Measurements from ENCODE around the gene ZNF775. TPM values are rescaled to one million over a fixed set of nuclear protein-coding genes. Genes with fewer than 3 reads are reported as not detected.
A peak's percentile ranks its signal among the peaks of the same experiment; 100 is the strongest.

Gene ZNF775
- total and polyA plus RNA-seq, 9 donors: 5.4 to 8.0 (median 6.2) TPM

DNA sequence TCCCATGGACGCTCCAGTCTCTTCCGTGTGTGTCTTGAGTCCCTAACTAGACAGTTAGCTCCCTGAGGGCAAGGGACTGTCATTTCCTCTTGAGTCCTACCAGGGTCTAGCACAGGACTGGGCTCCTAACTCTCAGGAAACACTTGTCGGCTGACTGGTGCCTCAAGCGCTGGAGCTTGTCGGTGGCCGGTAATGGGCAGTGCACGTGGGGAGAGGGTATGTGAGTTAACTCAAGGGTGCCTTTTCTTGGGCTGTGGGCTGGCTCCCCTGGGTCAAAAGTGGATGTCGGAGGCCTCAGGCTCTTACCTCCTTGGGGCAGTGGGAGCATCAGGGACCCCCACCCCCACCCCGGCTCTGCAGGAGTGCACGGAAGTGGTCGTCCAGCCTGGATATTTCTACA lies 32.9 kb downstream of the ZNF775 start:
- Histone ChIP-seq H3K36me3 (ENCODE audit: control insufficient read depth, insufficient read depth, low read length) (peaks cover 10% of the 10 kb centered on the region), H3K27ac (ENCODE audit: low read length) (no peak overlapping the region), H3K4me1 (ENCODE audit: control insufficient read depth, insufficient read depth, low read length) (no peaks in the 10 kb centered on the region), H3K27me3 (ENCODE audit: control insufficient read depth, insufficient read depth, low read length) (no peaks in the 10 kb centered on the region), H3K9me3 (replicated peaks; ENCODE audit: control insufficient read depth, low read depth, low read length) (no peaks in the 10 kb centered on the region), H3K4me3 (ENCODE audit: low read length) (no peak overlapping the region)
- DNase-seq: no peak
- WGBS (ENCODE audit: insufficient coverage): 74% methylated on average over 6 of the region's 11 CpGs

GRCh38 chr7:150412518-150413488 lies 33.7 kb downstream of the ZNF775 start:
- 80% methylated on average over 35 of the region's 37 CpGs for WGBS (ENCODE audit: insufficient coverage)
- no peak for DNase-seq
- Histone ChIP-seq H3K36me3 (ENCODE audit: control insufficient read depth, insufficient read depth, low read length) (peaks cover 10% of the 10 kb centered on the region), H3K27ac (ENCODE audit: low read length) (no peak overlapping the region), H3K27me3 (ENCODE audit: control insufficient read depth, insufficient read depth, low read length) (no peaks in the 10 kb centered on the region), H3K9me3 (replicated peaks; ENCODE audit: control insufficient read depth, low read depth, low read length) (no peaks in the 10 kb centered on the region), H3K4me3 (ENCODE audit: low read length) (no peak overlapping the region), H3K4me1 (ENCODE audit: control insufficient read depth, insufficient read depth, low read length) (no peaks in the 10 kb centered on the region)

GRCh38 chr7:150413640-150414081 lies 34.5 kb downstream of the ZNF775 start:
- H3K27me3 ChIP-seq (ENCODE audit: control insufficient read depth, insufficient read depth, low read length): no peaks in the 10 kb centered on the region
- no peaks in the 10 kb centered on the region for H3K9me3 ChIP-seq (replicated peaks; ENCODE audit: control insufficient read depth, low read depth, low read length)
- no peaks in the 10 kb centered on the region for H3K4me1 ChIP-seq (ENCODE audit: control insufficient read depth, insufficient read depth, low read length)

DNA sequence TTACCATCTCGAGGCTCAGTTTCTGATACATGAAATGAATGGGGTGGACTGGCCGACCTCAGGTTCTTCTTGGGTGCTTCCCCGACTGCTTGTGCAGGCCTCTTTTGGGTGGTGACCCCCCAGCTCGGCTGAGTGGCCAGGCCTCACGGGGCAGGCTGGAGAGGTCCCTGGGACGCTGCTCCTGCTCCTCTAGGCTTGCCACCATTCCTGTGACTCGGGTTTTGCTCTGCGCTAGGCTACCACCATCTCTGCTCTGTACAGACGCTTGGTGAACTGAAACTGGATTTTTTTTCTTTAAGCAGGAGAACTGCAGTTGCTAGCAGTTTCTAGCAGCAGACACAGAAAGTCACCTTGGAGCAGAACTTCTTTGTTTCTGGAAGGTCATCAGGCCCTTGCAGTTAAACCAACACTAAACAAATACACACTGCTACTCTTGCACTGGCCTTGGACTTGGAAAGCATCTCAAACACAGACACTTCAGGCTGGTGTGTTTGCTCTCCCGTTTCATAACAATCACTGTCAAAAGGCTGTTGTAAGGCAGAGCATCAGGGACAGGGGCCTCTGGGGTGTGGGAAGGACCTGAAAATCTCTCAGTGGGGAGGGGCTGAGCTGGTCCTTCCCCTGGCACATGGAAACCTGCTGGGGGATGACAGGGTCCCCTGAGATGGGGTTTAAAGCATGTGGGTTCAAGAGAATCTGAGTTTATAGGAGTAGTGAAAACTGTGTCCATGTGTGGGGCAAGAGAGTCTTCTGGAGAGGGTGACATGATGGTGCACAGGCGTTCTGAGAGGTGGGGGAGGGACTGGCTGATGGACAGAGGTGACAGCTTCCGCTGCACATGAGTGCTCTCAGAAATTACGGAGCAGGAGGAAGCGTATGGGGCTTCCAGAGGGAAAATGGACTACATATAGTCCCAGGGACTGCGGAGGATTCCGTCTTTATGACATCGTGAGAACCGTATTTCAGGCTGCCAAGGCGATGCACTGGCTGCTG lies 36.3 kb downstream of the ZNF775 start:
- Histone ChIP-seq H3K36me3 (ENCODE audit: control insufficient read depth, insufficient read depth, low read length) (peaks cover 5% of the 10 kb centered on the region), H3K4me3 (ENCODE audit: low read length) (no peak overlapping the region), H3K9me3 (replicated peaks; ENCODE audit: control insufficient read depth, low read depth, low read length) (no peaks in the 10 kb centered on the region), H3K4me1 (ENCODE audit: control insufficient read depth, insufficient read depth, low read length) (no peaks in the 10 kb centered on the region), H3K27me3 (ENCODE audit: control insufficient read depth, insufficient read depth, low read length) (no peaks in the 10 kb centered on the region), H3K27ac (ENCODE audit: low read length) (no peak overlapping the region)
- WGBS (ENCODE audit: insufficient coverage): 82% methylated on average over 19 of the region's 19 CpGs
- no peak for DNase-seq

More at GRCh38 chr7:150413640-150414081, 34.5 kb downstream of the ZNF775 start:
- Histone ChIP-seq H3K27ac (ENCODE audit: low read length) (no peak overlapping the region), H3K36me3 (ENCODE audit: control insufficient read depth, insufficient read depth, low read length) (peaks cover 8% of the 10 kb centered on the region), H3K4me3 (ENCODE audit: low read length) (no peak overlapping the region)
- no peak for DNase-seq
- WGBS (ENCODE audit: insufficient coverage): 75% methylated on average over 9 of the region's 11 CpGs

- no peaks in the 10 kb centered on the region for H3K27me3 ChIP-seq (ENCODE audit: control insufficient read depth, insufficient read depth, low read length)
- no peaks in the 10 kb centered on the region for H3K36me3 ChIP-seq (ENCODE audit: control insufficient read depth, insufficient read depth, low read length)
- no peak overlapping the region for H3K27ac ChIP-seq (ENCODE audit: low read length)
- 94% methylated on average over 8 of the region's 10 CpGs for WGBS (ENCODE audit: insufficient coverage)
- H3K4me1 ChIP-seq (ENCODE audit: control insufficient read depth, insufficient read depth, low read length): peaks cover 2% of the 10 kb centered on the region
- no peak for DNase-seq
- no peak overlapping the region for H3K4me3 ChIP-seq (ENCODE audit: low read length)
- H3K9me3 ChIP-seq (replicated peaks; ENCODE audit: control insufficient read depth, low read depth, low read length): no peaks in the 10 kb centered on the region
These were observed 38.1 kb downstream of the ZNF775 start for GRCh38 chr7:150417239-150417638.

DNA sequence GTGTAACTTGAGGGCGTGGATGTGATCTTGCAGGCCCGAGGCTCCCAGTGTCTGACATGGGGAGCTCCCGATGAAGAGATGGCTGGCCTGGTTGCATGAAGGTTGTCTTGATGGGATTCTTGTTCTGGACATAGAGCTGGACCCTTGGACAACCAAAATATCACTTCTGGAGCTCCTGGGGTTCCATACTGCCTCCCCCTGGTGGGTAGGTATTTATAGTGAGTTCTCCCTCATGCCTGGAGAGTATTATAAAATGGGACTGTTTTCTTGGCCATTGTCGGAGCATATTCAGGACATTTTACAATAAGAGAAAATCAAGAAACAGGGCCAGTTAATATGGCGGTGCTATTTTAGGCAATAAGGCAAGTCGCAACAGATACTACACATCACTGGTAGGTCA lies 38.7 kb downstream of the ZNF775 start:
- WGBS (ENCODE audit: insufficient coverage): 98% methylated on average over 5 of the region's 6 CpGs
- no peak for DNase-seq
- Histone ChIP-seq H3K4me1 (ENCODE audit: control insufficient read depth, insufficient read depth, low read length) (peaks cover 2% of the 10 kb centered on the region), H3K27me3 (ENCODE audit: control insufficient read depth, insufficient read depth, low read length) (no peaks in the 10 kb centered on the region), H3K36me3 (ENCODE audit: control insufficient read depth, insufficient read depth, low read length) (no peaks in the 10 kb centered on the region), H3K9me3 (replicated peaks; ENCODE audit: control insufficient read depth, low read depth, low read length) (no peaks in the 10 kb centered on the region), H3K4me3 (ENCODE audit: low read length) (no peak overlapping the region), H3K27ac (ENCODE audit: low read length) (no peak overlapping the region)

- DNase-seq: no peak
- no peak overlapping the region for H3K27ac ChIP-seq (ENCODE audit: low read length)
- H3K9me3 ChIP-seq (replicated peaks; ENCODE audit: control insufficient read depth, low read depth, low read length): no peaks in the 10 kb centered on the region
- H3K36me3 ChIP-seq (ENCODE audit: control insufficient read depth, insufficient read depth, low read length): no peaks in the 10 kb centered on the region
- 52% methylated on average over 2 of the region's 2 CpGs for WGBS (ENCODE audit: insufficient coverage)
- H3K27me3 ChIP-seq (ENCODE audit: control insufficient read depth, insufficient read depth, low read length): no peaks in the 10 kb centered on the region
- peaks cover 2% of the 10 kb centered on the region for H3K4me1 ChIP-seq (ENCODE audit: control insufficient read depth, insufficient read depth, low read length)
- H3K4me3 ChIP-seq (ENCODE audit: low read length): no peak overlapping the region
These were observed 41.1 kb downstream of the ZNF775 start for GRCh38 chr7:150420242-150420641.

- DNase-seq: peak; percentile 82
- 10% methylated on average over 26 of the region's 27 CpGs for WGBS (ENCODE audit: insufficient coverage)
- Histone ChIP-seq H3K27ac (ENCODE audit: low read length) (no peak overlapping the region), H3K4me3 (ENCODE audit: low read length) (no peak overlapping the region), H3K27me3 (ENCODE audit: control insufficient read depth, insufficient read depth, low read length) (no peaks in the 10 kb centered on the region), H3K9me3 (replicated peaks; ENCODE audit: control insufficient read depth, low read depth, low read length) (no peaks in the 10 kb centered on the region), H3K36me3 (ENCODE audit: control insufficient read depth, insufficient read depth, low read length) (no peaks in the 10 kb centered on the region), H3K4me1 (ENCODE audit: control insufficient read depth, insufficient read depth, low read length) (peaks cover 2% of the 10 kb centered on the region)
These were observed 42.0 kb downstream of the ZNF775 start for GRCh38 chr7:150420987-150421674.

DNA sequence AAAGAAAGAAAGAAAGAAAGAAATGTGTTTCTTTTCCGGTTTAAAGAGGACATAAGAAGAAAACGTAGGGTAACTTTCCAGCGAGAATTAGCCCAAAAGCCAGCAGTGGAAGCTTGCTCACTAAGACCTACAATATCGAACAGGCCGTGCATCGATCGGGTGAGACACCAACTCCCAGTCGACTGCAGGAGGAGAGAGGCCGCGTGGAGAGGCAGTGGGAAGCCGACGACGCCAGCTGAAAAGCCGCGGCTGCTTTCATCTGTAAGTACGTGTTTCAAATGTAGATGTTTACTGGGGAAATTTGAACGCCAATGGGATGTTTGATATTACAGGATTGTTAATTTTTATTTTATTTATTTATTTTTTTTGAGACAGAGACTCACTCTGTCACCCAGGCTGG lies 42.7 kb downstream of the ZNF775 start:
- Histone ChIP-seq H3K36me3 (ENCODE audit: control insufficient read depth, insufficient read depth, low read length) (no peaks in the 10 kb centered on the region), H3K27me3 (ENCODE audit: control insufficient read depth, insufficient read depth, low read length) (no peaks in the 10 kb centered on the region), H3K4me1 (ENCODE audit: control insufficient read depth, insufficient read depth, low read length) (peaks cover 2% of the 10 kb centered on the region), H3K4me3 (ENCODE audit: low read length) (no peak overlapping the region), H3K27ac (ENCODE audit: low read length) (no peak overlapping the region), H3K9me3 (replicated peaks; ENCODE audit: control insufficient read depth, low read depth, low read length) (no peaks in the 10 kb centered on the region)
- 81% methylated on average over 10 of the region's 17 CpGs for WGBS (ENCODE audit: insufficient coverage)
- DNase-seq: no peak

Measured in muscle of leg (tissue), 11 donors.